Liver (tissue), 9 donors: ENCODE measurements around the gene UBE2R2. TPM values are rescaled to one million over a fixed set of nuclear protein-coding genes. Genes with fewer than 3 reads are reported as not detected.

Experiments used
- DNase-seq: peaks from one replicate; pipeline ENCODE4 v3.0.0-alpha.2; 2017; ENCODE audit warnings: low spot score
- H3K27ac ChIP-seq, 2 donors: one replicate each; pipeline ENCODE4 v1.7.0; 2013; ENCODE audit warnings: inconsistent platforms in 2 of 2, low read length in 2 of 2, control low read depth in 1 of 2, low read depth in 1 of 2, mild to moderate bottlenecking in 1 of 2
- H3K27me3 ChIP-seq, 4 donors: one replicate each; pipeline versions ENCODE4 v1.6.1 to v1.7.0; 2013; ENCODE audit warnings: low read length in 3 of 4, inconsistent platforms in 1 of 4, mild to moderate bottlenecking in 1 of 4, moderate library complexity in 1 of 4; ENCODE audit not compliant: control insufficient read depth in 4 of 4, insufficient read depth in 4 of 4
- H3K36me3 ChIP-seq, 4 donors: one replicate each; pipeline versions ENCODE4 v1.6.1 to v1.7.0; 2013; ENCODE audit warnings: low read length in 3 of 4, mild to moderate bottlenecking in 3 of 4, low read depth in 1 of 4, moderate library complexity in 1 of 4; ENCODE audit not compliant: control insufficient read depth in 4 of 4, insufficient read depth in 3 of 4
- H3K4me1 ChIP-seq, 4 donors: one replicate each; pipeline versions ENCODE4 v1.6.1 to v1.7.0; 2013; ENCODE audit warnings: low read length in 3 of 4, mild to moderate bottlenecking in 3 of 4, moderate library complexity in 1 of 4; ENCODE audit not compliant: control insufficient read depth in 4 of 4, insufficient read depth in 4 of 4
- H3K4me3 ChIP-seq, 3 donors: one replicate each; pipeline versions ENCODE4 v1.6.1 to v1.7.0; 2013; ENCODE audit warnings: low read length in 3 of 3, control low read depth in 1 of 3, low read depth in 1 of 3, mild to moderate bottlenecking in 1 of 3
- H3K9ac ChIP-seq, 2 donors: one replicate each; pipeline ENCODE4 v1.7.0; 2013; ENCODE audit warnings: low read length in 2 of 2, mild to moderate bottlenecking in 2 of 2, moderate library complexity in 2 of 2, control low read depth in 1 of 2, low read depth in 1 of 2
- H3K9me3 ChIP-seq, 4 donors: one replicate each; pipeline versions ENCODE4 v1.6.1 to v1.7.0; 2013; ENCODE audit warnings: low read length in 3 of 4; ENCODE audit not compliant: control insufficient read depth in 4 of 4
- CTCF ChIP-seq: fragments of 150-350 bp; IDR thresholded peaks from 2 replicates; pipeline ENCODE4 v1.5.1; 2017; ENCODE audit warnings: improper control_type of control experiment, low read depth, low read length; ENCODE audit not compliant: missing input control
- EGR1 ChIP-seq, 2 donors: IDR thresholded peaks; 2 replicates each; pipeline ENCODE4 v1.6.1; 2016 to 2018; ENCODE audit warnings: antibody characterized with exemption in 2 of 2, low read depth in 2 of 2
- FOXA1 ChIP-seq: IDR thresholded peaks from 2 replicates; pipeline ENCODE4 v1.6.1; 2016; ENCODE audit warnings: antibody characterized with exemption
- FOXA2 ChIP-seq: IDR thresholded peaks from 2 replicates; pipeline ENCODE4 v1.6.1; 2016; ENCODE audit warnings: antibody characterized with exemption
- GABPA ChIP-seq, 2 donors: IDR thresholded peaks in 1 of 2; conservative IDR thresholded peaks in 1 of 2; 2 replicates each; pipeline ENCODE4 v1.6.1; 2016; ENCODE audit warnings: antibody characterized with exemption in 2 of 2, mild to moderate bottlenecking in 1 of 2, moderate library complexity in 1 of 2
- HNF4A ChIP-seq, 2 donors: conservative IDR thresholded peaks; 2 replicates each; pipeline ENCODE4 v1.6.1; 2016; ENCODE audit warnings: antibody characterized with exemption in 2 of 2, mild to moderate bottlenecking in 2 of 2
- HNF4G ChIP-seq: IDR thresholded peaks from 2 replicates; pipeline ENCODE4 v1.6.1; 2016; ENCODE audit warnings: antibody characterized with exemption
- JUND ChIP-seq, 2 donors: IDR thresholded peaks; 2 replicates each; pipeline ENCODE4 v1.6.1; 2016; ENCODE audit warnings: antibody characterized with exemption in 2 of 2
- MAX ChIP-seq: IDR thresholded peaks from 2 replicates; pipeline ENCODE4 v1.6.1; 2016; ENCODE audit warnings: antibody characterized with exemption
- NR2F2 ChIP-seq: IDR thresholded peaks from 2 replicates; pipeline ENCODE4 v1.6.1; 2016; ENCODE audit warnings: antibody characterized with exemption
- RAD21 ChIP-seq, 2 donors: IDR thresholded peaks; 2 replicates each; pipeline ENCODE4 v1.6.1; 2016; ENCODE audit warnings: antibody characterized with exemption in 2 of 2, mild to moderate bottlenecking in 2 of 2
- REST ChIP-seq: IDR thresholded peaks from 2 replicates; pipeline ENCODE4 v1.6.1; 2016; ENCODE audit warnings: antibody characterized with exemption, mild to moderate bottlenecking
- RXRA ChIP-seq, 2 donors: IDR thresholded peaks; 2 replicates each; pipeline ENCODE4 v1.6.1; 2017 to 2018; ENCODE audit warnings: antibody characterized with exemption in 2 of 2, mild to moderate bottlenecking in 1 of 2
- SP1 ChIP-seq: IDR thresholded peaks from 2 replicates; pipeline ENCODE4 v1.6.1; 2018; ENCODE audit warnings: antibody characterized with exemption, mild to moderate bottlenecking
- TAF1 ChIP-seq: conservative IDR thresholded peaks from 2 replicates; pipeline ENCODE4 v1.6.1; 2016; ENCODE audit warnings: antibody characterized with exemption, mild to moderate bottlenecking
- YY1 ChIP-seq: IDR thresholded peaks from 2 replicates; pipeline ENCODE4 v1.6.1; 2016; ENCODE audit warnings: antibody characterized with exemption, mild to moderate bottlenecking
- ZBTB33 ChIP-seq: IDR thresholded peaks from 2 replicates; pipeline ENCODE4 v1.6.1; 2016; ENCODE audit warnings: antibody characterized with exemption
- polyA plus RNA-seq, 2 donors: library from polyadenylated mRNA; stranded (reverse) in 1 of 2; unstranded in 1 of 2; fragments of 200-250 nt in 1 of 2; fragments of >200 nt in 1 of 2; fragmentation: Nextera tagmentation in 1 of 2; extraction: Ambion mirVana in 1 of 2; gene quantifications; one replicate each; pipeline versions ENCODE4 v1.2.1 to v1.2.3, GENCODE V29; 2013 to 2015
- total RNA-seq, 2 donors: library from RNA; depleted of rRNA; stranded (reverse); fragments of >200 nt; gene quantifications; one replicate each; pipeline ENCODE4 v1.2.3, GENCODE V29; 2014
- donor health status: healthy.
- donor health status: healthy.
- donor health status: healthy.
- donor health status: healthy.
- donor health status: healthy.

UBE2R2 gene
- total and polyA plus RNA-seq, 4 donors = 10.8 to 15.0 (median 14.2) TPM

- Histone ChIP-seq H3K4me1 (no peaks in the 10 kb centered on the region), H3K27me3 (no peaks in the 10 kb centered on the region), H3K4me3 (no peak overlapping the region), H3K9me3 (no peaks in the 10 kb centered on the region), H3K9ac (no peak overlapping the region), H3K27ac (no peak overlapping the region), H3K36me3 (peaks cover 0 to 7% (median 3%) of the 10 kb centered on the region in 4 donors)
- DNase-seq = no peak
- TF ChIP-seq TAF1 = no peak
- TF ChIP-seq FOXA2 = no peak
- TF ChIP-seq SP1 = no peak
- TF ChIP-seq JUND (IDR thresholded peaks at IDR 0.05) = no peak
- no peak for TF ChIP-seq EGR1 (IDR thresholded peaks at IDR 0.05; ENCODE audit: low read depth in 2 of 2)
- TF ChIP-seq FOXA1 = no peak
- TF ChIP-seq HNF4G = no peak
- no peak for TF ChIP-seq NR2F2
- no peak for TF ChIP-seq YY1
- no peak for TF ChIP-seq REST
Observed at GRCh38 chr9:33893861-33894260, 76.9 kb downstream of the UBE2R2 start.

- Histone ChIP-seq H3K4me1 (no peaks in the 10 kb centered on the region), H3K27ac (no peak overlapping the region), H3K4me3 (no peak overlapping the region), H3K36me3 (peaks cover 0 to 4% (median 3%) of the 10 kb centered on the region in 4 donors), H3K9ac (no peak overlapping the region), H3K27me3 (no peaks in the 10 kb centered on the region), H3K9me3 (no peaks in the 10 kb centered on the region)
- DNase-seq = no peak
- TF ChIP-seq REST (no peak), CTCF (no peak), JUND (IDR thresholded peaks at IDR 0.05) (no peak), ZBTB33 (no peak), MAX (no peak), FOXA2 (no peak), HNF4A (conservative IDR thresholded peaks at IDR 0.05) (no peak), HNF4G (no peak), SP1 (no peak), RXRA (IDR thresholded peaks at IDR 0.05) (no peak), FOXA1 (no peak), EGR1 (IDR thresholded peaks at IDR 0.05; ENCODE audit: low read depth in 2 of 2) (no peak), TAF1 (no peak), GABPA (IDR thresholded peaks at IDR 0.05 in 1 of 2, conservative IDR thresholded peaks at IDR 0.05 in 1 of 2) (no peak), YY1 (no peak), NR2F2 (no peak), RAD21 (IDR thresholded peaks at IDR 0.05) (no peak)
Observed at GRCh38 chr9:33894316-33894715, 77.4 kb downstream of the UBE2R2 start.
